ENCODE measurements around the gene RABGAP1L.
A peak's percentile ranks its signal among the peaks of the same experiment; 100 is the strongest.

The RABGAP1L gene

DNA sequence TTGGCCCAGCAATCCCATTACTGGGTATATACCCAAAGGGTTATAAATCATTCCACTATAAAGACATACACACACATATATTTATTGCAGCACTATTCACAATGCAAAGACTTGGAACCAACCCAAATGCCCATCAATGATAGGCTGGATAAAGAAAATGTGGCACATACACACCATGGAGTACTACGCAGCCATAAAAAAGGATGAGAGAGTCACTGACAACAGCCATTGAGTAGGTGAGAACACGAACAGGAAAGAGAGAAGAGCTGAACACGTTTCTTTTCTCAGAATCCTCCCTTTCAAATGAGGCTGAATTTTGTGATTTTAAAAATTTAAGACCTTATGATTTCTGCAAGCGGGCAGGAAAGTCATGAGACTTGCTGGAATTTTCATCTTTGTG lies 10.1 kb upstream of the RABGAP1L start:
- no peak for DNase-seq (ENCODE audit: extremely low read depth, insufficient read length)
- no peak for TF ChIP-seq CTCF (IDR thresholded peaks at IDR 0.05; ENCODE audit: insufficient read depth, low read length, poor library complexity, severe bottlenecking)

DNA sequence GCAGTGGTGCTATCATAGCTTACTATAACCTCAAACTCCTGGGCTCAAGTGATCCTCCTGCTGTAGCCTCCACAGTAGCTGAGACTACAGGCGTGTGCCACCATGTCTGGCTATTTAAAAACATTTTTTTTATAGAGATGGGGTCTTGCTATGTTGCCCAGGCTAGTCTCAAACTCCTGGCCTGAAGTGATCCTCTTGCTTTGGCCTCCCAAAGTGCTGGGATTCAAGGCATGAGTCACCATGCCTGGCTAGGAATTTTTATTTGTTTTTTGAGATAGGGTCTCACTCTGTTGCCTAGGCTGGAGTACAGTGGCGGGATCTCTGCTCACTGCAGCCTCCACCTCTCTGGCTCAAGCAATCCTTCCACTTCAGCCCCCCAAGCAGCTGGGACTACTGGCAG lies 8.8 kb upstream of the RABGAP1L start:
- H3K36me3 ChIP-seq (ENCODE audit: control insufficient read depth, insufficient read depth, low read length): no peaks in the 10 kb centered on the region
- DNase-seq (ENCODE audit: extremely low read depth, insufficient read length): no peak
- TF ChIP-seq CTCF (IDR thresholded peaks at IDR 0.05; ENCODE audit: insufficient read depth, low read length, poor library complexity, severe bottlenecking): no peak
- H3K4me3 ChIP-seq (replicated peaks; ENCODE audit: low read depth, low read length): no peak overlapping the region
- H3K27me3 ChIP-seq (replicated peaks; ENCODE audit: control insufficient read depth, insufficient read depth, low read length): no peaks in the 10 kb centered on the region

More for the DNA sequence above, 10.1 kb upstream of the RABGAP1L start:
- H3K36me3 ChIP-seq (ENCODE audit: control insufficient read depth, insufficient read depth, low read length): no peaks in the 10 kb centered on the region
- H3K27me3 ChIP-seq (replicated peaks; ENCODE audit: control insufficient read depth, insufficient read depth, low read length): no peaks in the 10 kb centered on the region
- H3K4me3 ChIP-seq (replicated peaks; ENCODE audit: low read depth, low read length): no peak overlapping the region

GRCh38 chr1:174152427-174152826 lies 6.9 kb upstream of the RABGAP1L start:
- TF ChIP-seq CTCF (IDR thresholded peaks at IDR 0.05; ENCODE audit: insufficient read depth, low read length, poor library complexity, severe bottlenecking): no peak
- Histone ChIP-seq H3K4me3 (replicated peaks; ENCODE audit: low read depth, low read length) (no peak overlapping the region), H3K27me3 (replicated peaks; ENCODE audit: control insufficient read depth, insufficient read depth, low read length) (no peaks in the 10 kb centered on the region), H3K36me3 (ENCODE audit: control insufficient read depth, insufficient read depth, low read length) (no peaks in the 10 kb centered on the region)
- DNase-seq (ENCODE audit: extremely low read depth, insufficient read length): no peak

DNA sequence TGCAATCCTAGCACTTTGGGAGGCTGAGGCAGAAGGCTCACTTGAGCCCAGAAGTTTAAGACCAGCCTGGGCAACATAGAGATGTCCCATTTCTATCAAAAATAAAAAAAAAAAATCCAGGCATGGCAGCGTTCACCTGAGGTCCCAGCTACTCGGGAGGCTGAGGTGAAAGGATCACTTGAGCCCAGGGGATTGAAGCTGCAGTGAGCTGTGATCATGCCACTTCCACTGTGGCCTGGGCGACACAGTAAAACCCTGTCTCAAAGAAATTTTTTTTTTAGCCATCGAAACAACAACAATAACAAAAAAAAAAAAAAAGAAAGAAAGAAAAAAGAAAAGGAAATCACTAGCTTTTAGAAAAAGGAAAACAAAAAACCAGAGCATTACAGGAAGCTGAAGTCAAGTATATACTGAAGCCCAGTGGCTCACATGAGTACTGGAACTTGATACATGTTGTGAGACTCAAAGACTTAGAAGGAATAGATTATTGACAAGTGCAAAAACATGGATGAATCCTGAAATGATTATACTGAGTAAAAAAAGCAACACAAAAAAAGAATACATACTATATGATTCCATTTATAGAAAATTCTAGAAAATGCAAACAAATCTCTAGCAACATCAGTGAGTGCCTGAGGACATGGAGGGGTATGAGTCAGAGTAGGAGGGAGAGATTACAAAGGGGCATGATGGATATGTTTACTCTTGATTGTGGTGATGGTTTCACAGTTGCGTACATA lies 6.1 kb upstream of the RABGAP1L start:
- peak; percentile 3 for TF ChIP-seq CTCF (IDR thresholded peaks at IDR 0.05; ENCODE audit: insufficient read depth, low read length, poor library complexity, severe bottlenecking)
- Histone ChIP-seq H3K27me3 (replicated peaks; ENCODE audit: control insufficient read depth, insufficient read depth, low read length) (no peaks in the 10 kb centered on the region), H3K4me3 (replicated peaks; ENCODE audit: low read depth, low read length) (no peak overlapping the region), H3K36me3 (ENCODE audit: control insufficient read depth, insufficient read depth, low read length) (no peaks in the 10 kb centered on the region)
- DNase-seq (ENCODE audit: extremely low read depth, insufficient read length): peak; percentile 53

DNA sequence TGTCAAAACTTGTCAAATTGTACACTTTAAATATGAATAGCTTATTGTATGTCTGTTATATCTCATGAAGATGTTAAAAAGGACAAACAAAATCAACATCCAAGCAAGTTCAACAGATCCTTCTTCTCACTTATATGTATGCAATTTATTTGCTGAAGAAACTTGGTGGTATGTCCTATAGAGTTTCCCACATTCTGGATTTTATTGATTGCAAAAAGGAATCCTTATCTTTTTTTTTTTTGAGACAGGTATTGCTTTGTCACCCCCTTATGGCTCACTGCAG lies 5.6 kb upstream of the RABGAP1L start:
- no peaks in the 10 kb centered on the region for H3K27me3 ChIP-seq (replicated peaks; ENCODE audit: control insufficient read depth, insufficient read depth, low read length)
- no peak overlapping the region for H3K4me3 ChIP-seq (replicated peaks; ENCODE audit: low read depth, low read length)
- no peaks in the 10 kb centered on the region for H3K36me3 ChIP-seq (ENCODE audit: control insufficient read depth, insufficient read depth, low read length)
- no peak for DNase-seq (ENCODE audit: extremely low read depth, insufficient read length)
- no peak for TF ChIP-seq CTCF (IDR thresholded peaks at IDR 0.05; ENCODE audit: insufficient read depth, low read length, poor library complexity, severe bottlenecking)

DNA sequence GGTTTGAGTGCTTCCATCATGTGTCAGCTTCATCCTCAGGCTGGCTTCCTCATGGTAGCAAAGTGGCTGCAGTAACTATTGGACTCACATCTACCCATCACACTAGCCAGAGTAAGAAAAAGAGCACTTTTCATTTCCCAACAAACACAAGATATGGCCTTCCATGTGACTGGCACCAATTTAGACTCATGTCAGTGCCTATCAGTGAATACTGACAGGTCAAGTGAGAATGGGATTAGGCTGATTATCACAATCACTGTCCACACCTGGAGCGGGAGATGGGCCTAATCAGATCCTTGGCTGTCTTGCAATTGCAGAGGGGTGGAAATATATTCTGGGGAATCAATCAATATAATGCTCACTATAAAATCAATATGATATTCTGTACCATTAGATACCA lies 2.9 kb upstream of the RABGAP1L start:
- H3K36me3 ChIP-seq (ENCODE audit: control insufficient read depth, insufficient read depth, low read length): no peaks in the 10 kb centered on the region
- DNase-seq (ENCODE audit: extremely low read depth, insufficient read length): no peak
- TF ChIP-seq CTCF (IDR thresholded peaks at IDR 0.05; ENCODE audit: insufficient read depth, low read length, poor library complexity, severe bottlenecking): no peak
- no peaks in the 10 kb centered on the region for H3K27me3 ChIP-seq (replicated peaks; ENCODE audit: control insufficient read depth, insufficient read depth, low read length)
- H3K4me3 ChIP-seq (replicated peaks; ENCODE audit: low read depth, low read length): no peak overlapping the region

Data from GM06990 (cell line).